ENCODE data around the gene MUC4. TPM values are rescaled to one million over a fixed set of nuclear protein-coding genes. Genes with fewer than 3 reads are reported as not detected.

MUC4 gene
- polyA plus RNA-seq, 1 donor from 2014 or later, result not detected

GRCh38 chr3:195755391-195755790 is 56.3 kb downstream of the MUC4 start:
- H3K9me2 ChIP-seq (ENCODE audit: insufficient read depth, low read length), result no peaks in the 10 kb centered on the region
- no peak overlapping the region for H3K4me3 ChIP-seq (ENCODE audit: low read length)

GRCh38 chr3:195754906-195755305 is 56.8 kb downstream of the MUC4 start:
- Histone ChIP-seq H3K9me2 (ENCODE audit: insufficient read depth, low read length) (no peaks in the 10 kb centered on the region), H2AFZ (ENCODE audit: low read depth, low read length) (no peak overlapping the region), H3K27ac (ENCODE audit: low read length) (no peak overlapping the region), H3F3A (ENCODE audit: insufficient read depth, low read length, poor library complexity, severe bottlenecking) (no peaks in the 10 kb centered on the region), H3K27me3 (ENCODE audit: insufficient read depth, low read depth, low read length) (no peaks in the 10 kb centered on the region), H3K4me3 (ENCODE audit: low read length) (no peak overlapping the region), H3K9me3 (ENCODE audit: low read length) (no peaks in the 10 kb centered on the region), H3K9ac (ENCODE audit: low read length) (no peak overlapping the region), H3K4me2 (ENCODE audit: low read length) (no peak overlapping the region), H4K20me1 (ENCODE audit: insufficient read depth) (no peaks in the 10 kb centered on the region), H3K36me3 (ENCODE audit: insufficient read depth, low read length) (no peaks in the 10 kb centered on the region), H3K79me2 (replicated peaks; ENCODE audit: insufficient read depth, low read length) (no peaks in the 10 kb centered on the region)
- TF ChIP-seq CTCF (IDR thresholded peaks at IDR 0.05; ENCODE audit: poor library complexity, severe bottlenecking) (no peak), TAF1 (IDR thresholded peaks at IDR 0.05; ENCODE audit: low read depth) (no peak)

More at GRCh38 chr3:195755391-195755790, 56.3 kb downstream of the MUC4 start:
- no peak overlapping the region for H2AFZ ChIP-seq (ENCODE audit: low read depth, low read length)
- no peaks in the 10 kb centered on the region for H3K36me3 ChIP-seq (ENCODE audit: insufficient read depth, low read length)
- no peaks in the 10 kb centered on the region for H4K20me1 ChIP-seq (ENCODE audit: insufficient read depth)
- no peaks in the 10 kb centered on the region for H3F3A ChIP-seq (ENCODE audit: insufficient read depth, low read length, poor library complexity, severe bottlenecking)
- H3K27ac ChIP-seq (ENCODE audit: low read length), result no peak overlapping the region
- H3K79me2 ChIP-seq (replicated peaks; ENCODE audit: insufficient read depth, low read length), result no peaks in the 10 kb centered on the region
- H3K9me3 ChIP-seq (ENCODE audit: low read length), result no peaks in the 10 kb centered on the region
- H3K27me3 ChIP-seq (ENCODE audit: insufficient read depth, low read depth, low read length), result no peaks in the 10 kb centered on the region
- TF ChIP-seq MXI1 (conservative IDR thresholded peaks at IDR 0.05; ENCODE audit: poor library complexity, severe bottlenecking) (no peak), EZH2 (IDR thresholded peaks at IDR 0.05; ENCODE audit: borderline replicate concordance, insufficient read depth, low read length, poor library complexity, severe bottlenecking) (no peak), CTCF (IDR thresholded peaks at IDR 0.05; ENCODE audit: poor library complexity, severe bottlenecking) (no peak), POLR2AphosphoS5 (IDR thresholded peaks at IDR 0.05) (no peak), REST (IDR thresholded peaks at IDR 0.05; ENCODE audit: borderline replicate concordance) (no peak), SMC3 (conservative IDR thresholded peaks at IDR 0.05; ENCODE audit: poor library complexity) (no peak), RAD21 (conservative IDR thresholded peaks at IDR 0.05) (no peak), EP300 (conservative IDR thresholded peaks at IDR 0.05; ENCODE audit: poor library complexity, severe bottlenecking) (no peak), TAF1 (IDR thresholded peaks at IDR 0.05; ENCODE audit: low read depth) (no peak)
- no peak overlapping the region for H3K9ac ChIP-seq (ENCODE audit: low read length)
- no peak overlapping the region for H3K4me2 ChIP-seq (ENCODE audit: low read length)
